Measurements from ENCODE around the gene SOCS7. TPM values are rescaled to one million over a fixed set of nuclear protein-coding genes. Genes with fewer than 3 reads are reported as not detected.

Gene SOCS7
- total RNA-seq, 1 donor from 2014 or later = 19.0 TPM

DNA sequence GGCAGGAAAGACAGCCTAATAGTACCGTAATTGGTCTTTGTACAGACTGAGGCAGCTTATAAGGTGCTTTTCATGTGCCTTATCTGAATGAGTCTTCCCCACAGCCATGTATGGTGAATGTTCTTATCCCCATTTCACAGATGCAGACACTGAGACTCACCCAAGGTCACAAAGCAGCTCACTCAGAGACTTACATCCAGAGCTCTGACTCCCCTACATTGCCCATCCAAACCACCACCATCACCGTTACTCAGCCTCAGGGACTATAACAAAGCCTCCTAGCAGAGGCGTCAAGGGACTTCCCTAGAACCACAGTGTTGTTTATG lies 7.3 kb upstream of the SOCS7 start:
- TF ChIP-seq, protein P1, sequence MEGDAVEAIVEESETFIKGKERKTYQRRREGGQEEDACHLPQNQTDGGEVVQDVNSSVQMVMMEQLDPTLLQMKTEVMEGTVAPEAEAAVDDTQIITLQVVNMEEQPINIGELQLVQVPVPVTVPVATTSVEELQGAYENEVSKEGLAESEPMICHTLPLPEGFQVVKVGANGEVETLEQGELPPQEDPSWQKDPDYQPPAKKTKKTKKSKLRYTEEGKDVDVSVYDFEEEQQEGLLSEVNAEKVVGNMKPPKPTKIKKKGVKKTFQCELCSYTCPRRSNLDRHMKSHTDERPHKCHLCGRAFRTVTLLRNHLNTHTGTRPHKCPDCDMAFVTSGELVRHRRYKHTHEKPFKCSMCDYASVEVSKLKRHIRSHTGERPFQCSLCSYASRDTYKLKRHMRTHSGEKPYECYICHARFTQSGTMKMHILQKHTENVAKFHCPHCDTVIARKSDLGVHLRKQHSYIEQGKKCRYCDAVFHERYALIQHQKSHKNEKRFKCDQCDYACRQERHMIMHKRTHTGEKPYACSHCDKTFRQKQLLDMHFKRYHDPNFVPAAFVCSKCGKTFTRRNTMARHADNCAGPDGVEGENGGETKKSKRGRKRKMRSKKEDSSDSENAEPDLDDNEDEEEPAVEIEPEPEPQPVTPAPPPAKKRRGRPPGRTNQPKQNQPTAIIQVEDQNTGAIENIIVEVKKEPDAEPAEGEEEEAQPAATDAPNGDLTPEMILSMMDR (IDR thresholded peaks at IDR 0.05; ENCODE audit: insufficient read depth, low read length, severe bottlenecking) = no peak
- Histone ChIP-seq H3K4me3 (ENCODE audit: low read depth, low read length) (no peak overlapping the region), H3K36me3 (ENCODE audit: control insufficient read depth, insufficient read depth, low read length) (no peaks in the 10 kb centered on the region), H3K27me3 (ENCODE audit: control insufficient read depth, insufficient read depth, low read length) (no peaks in the 10 kb centered on the region)
- DNase-seq (ENCODE audit: low read depth) = no peak
- FAIRE-seq = no peak

DNA sequence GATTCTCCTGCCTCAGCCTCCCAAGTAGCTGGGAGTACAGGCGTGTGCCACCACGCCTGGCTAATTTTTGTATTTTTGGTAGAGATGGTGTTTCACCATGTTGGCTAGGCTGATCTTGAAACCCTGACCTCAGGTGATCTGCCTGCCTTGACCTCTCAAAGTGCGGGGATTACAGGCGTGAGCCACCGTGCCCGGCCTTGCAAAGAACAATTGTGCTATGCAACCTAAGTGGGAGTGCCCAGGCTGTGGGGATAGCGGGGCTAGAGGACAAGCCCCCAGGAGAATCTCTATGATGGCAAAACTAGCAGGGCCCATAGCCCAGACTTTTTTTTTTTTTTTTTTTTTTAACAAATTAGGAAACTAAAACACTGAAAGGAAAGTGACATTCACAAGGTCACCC lies 5.9 kb upstream of the SOCS7 start:
- DNase-seq (ENCODE audit: low read depth) (no peak), FAIRE-seq (no peak)
- H3K36me3 ChIP-seq (ENCODE audit: control insufficient read depth, insufficient read depth, low read length) = no peaks in the 10 kb centered on the region
- H3K27me3 ChIP-seq (ENCODE audit: control insufficient read depth, insufficient read depth, low read length) = no peaks in the 10 kb centered on the region
- H3K4me3 ChIP-seq (ENCODE audit: low read depth, low read length) = no peak overlapping the region
- TF ChIP-seq, protein P1 (IDR thresholded peaks at IDR 0.05; ENCODE audit: insufficient read depth, low read length, severe bottlenecking) = no peak

DNA sequence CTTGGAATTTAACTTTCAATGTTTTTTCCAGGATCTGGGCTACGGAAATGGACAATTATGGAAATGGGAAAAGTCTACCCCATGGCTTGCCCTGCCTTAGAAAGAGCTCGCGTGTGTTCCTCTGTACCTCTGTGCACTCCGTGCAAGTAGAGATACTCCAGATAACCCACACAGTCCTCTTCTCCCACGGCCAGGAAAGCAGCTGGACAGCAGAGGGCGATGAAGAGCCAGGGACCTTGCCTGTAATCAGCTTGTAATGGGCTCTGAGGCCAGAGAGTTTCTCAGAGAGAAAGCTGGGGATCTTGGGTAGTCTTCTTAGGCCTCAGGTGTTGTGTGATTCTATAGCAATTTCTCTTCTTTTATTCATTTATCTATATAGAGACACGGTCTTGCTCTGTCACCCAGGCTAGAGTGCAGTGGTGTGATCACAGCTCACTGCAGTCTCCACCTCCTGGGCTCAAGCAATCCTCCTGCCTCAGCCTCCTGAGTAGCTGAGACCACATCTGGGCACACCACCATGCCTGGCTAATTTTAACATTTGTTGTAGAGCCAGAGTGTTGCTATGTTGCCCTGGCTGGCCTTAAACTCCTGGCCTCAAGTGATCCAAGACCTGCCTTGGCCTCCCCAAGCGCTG lies 2.4 kb upstream of the SOCS7 start:
- H3K27me3 ChIP-seq (ENCODE audit: control insufficient read depth, insufficient read depth, low read length) = no peaks in the 10 kb centered on the region
- H3K36me3 ChIP-seq (ENCODE audit: control insufficient read depth, insufficient read depth, low read length) = no peaks in the 10 kb centered on the region
- no peak for FAIRE-seq
- H3K4me3 ChIP-seq (ENCODE audit: low read depth, low read length) = no peak overlapping the region
- TF ChIP-seq, protein P1 (IDR thresholded peaks at IDR 0.05; ENCODE audit: insufficient read depth, low read length, severe bottlenecking) = peak; percentile 91
- DNase-seq (ENCODE audit: low read depth) = peak; percentile 66

DNA sequence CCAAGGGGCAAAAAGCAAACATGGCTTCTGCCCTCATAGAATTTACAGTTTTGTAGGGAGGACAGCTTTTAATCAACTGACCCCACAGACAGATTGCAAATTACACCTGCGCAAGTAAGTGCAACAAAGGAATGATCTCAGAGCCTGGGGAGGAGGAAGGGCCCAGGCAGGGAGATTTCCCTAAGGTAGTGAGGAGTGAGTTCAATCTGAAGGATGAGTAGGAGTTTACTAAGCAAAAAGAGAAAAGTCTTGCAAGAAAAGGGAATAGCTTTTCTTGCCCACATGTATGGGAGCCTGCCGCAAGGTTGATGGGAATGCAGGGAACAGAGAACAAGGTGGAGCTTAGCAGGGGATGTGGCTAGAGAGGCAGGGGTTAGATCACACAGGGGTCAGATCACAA lies 1.6 kb upstream of the SOCS7 start:
- DNase-seq (ENCODE audit: low read depth) (no peak), FAIRE-seq (no peak)
- Histone ChIP-seq H3K27me3 (ENCODE audit: control insufficient read depth, insufficient read depth, low read length) (no peaks in the 10 kb centered on the region), H3K36me3 (ENCODE audit: control insufficient read depth, insufficient read depth, low read length) (no peaks in the 10 kb centered on the region), H3K4me3 (ENCODE audit: low read depth, low read length) (no peak overlapping the region)
- TF ChIP-seq, protein P1 (IDR thresholded peaks at IDR 0.05; ENCODE audit: insufficient read depth, low read length, severe bottlenecking) = no peak

DNA sequence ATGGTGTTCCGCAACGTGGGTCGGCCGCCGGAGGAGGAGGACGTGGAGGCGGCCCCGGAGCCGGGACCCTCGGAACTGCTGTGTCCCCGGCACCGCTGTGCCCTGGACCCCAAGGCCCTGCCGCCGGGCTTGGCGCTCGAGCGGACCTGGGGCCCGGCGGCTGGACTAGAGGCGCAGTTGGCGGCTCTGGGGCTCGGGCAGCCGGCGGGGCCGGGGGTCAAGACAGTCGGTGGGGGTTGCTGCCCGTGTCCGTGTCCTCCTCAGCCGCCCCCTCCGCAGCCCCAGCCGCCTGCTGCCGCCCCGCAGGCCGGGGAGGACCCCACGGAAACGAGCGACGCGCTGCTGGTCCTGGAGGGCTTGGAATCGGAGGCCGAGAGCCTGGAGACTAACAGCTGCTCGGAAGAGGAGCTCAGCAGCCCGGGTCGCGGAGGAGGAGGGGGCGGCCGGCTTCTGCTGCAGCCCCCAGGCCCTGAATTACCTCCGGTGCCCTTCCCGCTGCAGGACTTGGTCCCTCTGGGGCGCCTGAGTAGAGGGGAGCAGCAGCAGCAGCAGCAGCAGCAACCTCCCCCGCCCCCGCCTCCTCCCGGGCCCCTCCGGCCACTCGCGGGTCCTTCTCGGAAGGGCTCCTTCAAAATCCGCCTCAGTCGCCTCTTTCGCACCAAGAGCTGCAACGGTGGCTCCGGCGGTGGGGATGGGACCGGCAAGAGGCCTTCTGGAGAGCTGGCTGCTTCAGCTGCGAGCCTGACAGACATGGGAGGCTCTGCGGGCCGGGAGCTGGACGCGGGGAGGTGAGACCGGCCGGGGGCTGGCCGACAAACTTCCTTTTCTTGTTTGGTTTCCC lies 821 bp downstream of the SOCS7 start:
- FAIRE-seq (no peak), DNase-seq (ENCODE audit: low read depth) (no peak)
- Histone ChIP-seq H3K27me3 (ENCODE audit: control insufficient read depth, insufficient read depth, low read length) (no peaks in the 10 kb centered on the region), H3K36me3 (ENCODE audit: control insufficient read depth, insufficient read depth, low read length) (no peaks in the 10 kb centered on the region), H3K4me3 (ENCODE audit: low read depth, low read length) (peak overlapping the region; percentile 64)
- TF ChIP-seq, protein P1 (IDR thresholded peaks at IDR 0.05; ENCODE audit: insufficient read depth, low read length, severe bottlenecking) = no peak

Measured in bronchial epithelial cell (primary cell).